GM12878 (cell line): ENCODE results near the gene CDK13.

Experiments used
- ATF3 ChIP-seq: IDR thresholded peaks from 2 replicates; pipeline ENCODE4 v1.6.1; 2011; ENCODE audit warnings: low read depth, mild to moderate bottlenecking, low read length, moderate library complexity, borderline replicate concordance; ENCODE audit errors: extremely low read depth
- JUND ChIP-seq: IDR thresholded peaks from 2 replicates; pipeline ENCODE4 v1.6.1; 2012; ENCODE audit warnings: low read depth, mild to moderate bottlenecking, low read length, improper control_type of control experiment, moderate library complexity
- KDM1A ChIP-seq: fragments of 200-600 bp; sonication (generic); IDR thresholded peaks from 2 replicates; pipeline ENCODE4 v1.6.1; 2016; ENCODE audit warnings: borderline replicate concordance
- POLR2AphosphoS5 ChIP-seq: IDR thresholded peaks from 2 replicates; pipeline ENCODE4 v1.6.1; 2011; ENCODE audit warnings: mild to moderate bottlenecking, low read length, inconsistent platforms
- RCOR1 ChIP-seq: conservative IDR thresholded peaks from 2 replicates; pipeline ENCODE4 v1.6.1; 2012; ENCODE audit warnings: low read depth, low read length, improper control_type of control experiment
- REST ChIP-seq: IDR thresholded peaks from 2 replicates; pipeline ENCODE4 v1.6.1; 2012; ENCODE audit warnings: mild to moderate bottlenecking, low read depth, low read length
- SUZ12 ChIP-seq: fragments of 200-600 bp; sonication (generic); IDR thresholded peaks from one replicate; pipeline ENCODE4 v1.6.1; 2018; ENCODE audit warnings: antibody characterized with exemption, mild to moderate bottlenecking; ENCODE audit not compliant: unreplicated experiment
- TCF12 ChIP-seq: IDR thresholded peaks from 2 replicates; pipeline ENCODE4 v1.6.1; 2011; ENCODE audit warnings: low read depth, mild to moderate bottlenecking, low read length
- TF ChIP-seq, protein P1 (sequence below), 3 experiments: IDR thresholded peaks in 2 of 3; conservative IDR thresholded peaks in 1 of 3; 2 replicates each; pipeline ENCODE4 v1.5.1; 2011; ENCODE audit warnings: low read depth in 3 of 3, low read length in 3 of 3, mild to moderate bottlenecking in 3 of 3, control low read depth in 2 of 3, moderate library complexity in 2 of 3, inconsistent platforms in 1 of 3, mixed read lengths in 1 of 3; ENCODE audit not compliant: control insufficient read depth in 2 of 3, insufficient read depth in 1 of 3; ENCODE audit errors: extremely low read depth in 1 of 3

DNA sequence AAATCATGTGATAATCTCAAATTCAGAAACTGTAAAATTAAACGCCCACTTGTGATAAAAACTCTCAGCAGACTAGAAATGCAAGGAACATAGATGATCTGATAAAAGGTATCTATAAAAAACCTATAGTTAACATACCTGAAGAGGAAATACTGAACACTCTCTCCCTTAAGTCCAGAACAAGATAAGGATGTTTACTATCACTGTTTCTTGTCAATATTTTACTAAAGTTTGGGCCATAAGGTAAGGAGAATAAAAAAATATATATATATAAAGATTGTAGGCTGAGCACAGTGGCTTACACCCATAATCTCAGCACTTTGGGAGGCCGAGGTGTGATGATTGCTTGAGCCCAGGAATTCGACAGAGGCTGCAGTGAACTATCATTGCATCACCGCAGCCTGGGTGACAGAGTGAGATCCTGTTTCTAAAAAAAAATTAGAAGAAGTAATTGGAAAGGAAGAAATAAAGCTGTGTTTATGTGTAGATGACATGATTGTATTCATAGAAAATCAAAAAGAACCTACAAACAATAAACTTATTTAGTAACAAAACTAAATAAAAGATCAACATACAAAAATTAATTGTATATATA is 155.9 kb downstream of the CDK13 start:
- TF ChIP-seq ATF3 (no peak), SUZ12 (no peak), TCF12 (no peak), RCOR1 (no peak), KDM1A (no peak), JUND (no peak), REST (no peak), POLR2AphosphoS5 (no peak)
- TF ChIP-seq, protein P1, sequence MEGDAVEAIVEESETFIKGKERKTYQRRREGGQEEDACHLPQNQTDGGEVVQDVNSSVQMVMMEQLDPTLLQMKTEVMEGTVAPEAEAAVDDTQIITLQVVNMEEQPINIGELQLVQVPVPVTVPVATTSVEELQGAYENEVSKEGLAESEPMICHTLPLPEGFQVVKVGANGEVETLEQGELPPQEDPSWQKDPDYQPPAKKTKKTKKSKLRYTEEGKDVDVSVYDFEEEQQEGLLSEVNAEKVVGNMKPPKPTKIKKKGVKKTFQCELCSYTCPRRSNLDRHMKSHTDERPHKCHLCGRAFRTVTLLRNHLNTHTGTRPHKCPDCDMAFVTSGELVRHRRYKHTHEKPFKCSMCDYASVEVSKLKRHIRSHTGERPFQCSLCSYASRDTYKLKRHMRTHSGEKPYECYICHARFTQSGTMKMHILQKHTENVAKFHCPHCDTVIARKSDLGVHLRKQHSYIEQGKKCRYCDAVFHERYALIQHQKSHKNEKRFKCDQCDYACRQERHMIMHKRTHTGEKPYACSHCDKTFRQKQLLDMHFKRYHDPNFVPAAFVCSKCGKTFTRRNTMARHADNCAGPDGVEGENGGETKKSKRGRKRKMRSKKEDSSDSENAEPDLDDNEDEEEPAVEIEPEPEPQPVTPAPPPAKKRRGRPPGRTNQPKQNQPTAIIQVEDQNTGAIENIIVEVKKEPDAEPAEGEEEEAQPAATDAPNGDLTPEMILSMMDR (IDR thresholded peaks at IDR 0.05 in 2 of 3, conservative IDR thresholded peaks at IDR 0.05 in 1 of 3; ENCODE audit: control insufficient read depth in 2 of 3, extremely low read depth in 1 of 3, insufficient read depth in 1 of 3, low read depth in 3 of 3, low read length in 3 of 3), result no peak
